Muscle of leg (tissue), 11 donors: ENCODE results near the gene FAM228B. TPM values are rescaled to one million over a fixed set of nuclear protein-coding genes. Genes with fewer than 3 reads are reported as not detected.

Experiments
- DNase-seq: peaks from one replicate; pipeline ENCODE4 v3.0.0; 2013
- H3K27ac ChIP-seq: one replicate; pipeline ENCODE4 v1.5.1; 2013; ENCODE audit warnings: mild to moderate bottlenecking, low read length, control low read depth
- H3K27me3 ChIP-seq: one replicate; pipeline ENCODE4 v1.6.1; 2013; ENCODE audit warnings: low read length; ENCODE audit not compliant: control insufficient read depth, insufficient read depth
- H3K36me3 ChIP-seq: one replicate; pipeline ENCODE4 v1.6.1; 2013; ENCODE audit warnings: low read length; ENCODE audit not compliant: control insufficient read depth, insufficient read depth
- H3K4me1 ChIP-seq: one replicate; pipeline ENCODE4 v1.6.1; 2013; ENCODE audit warnings: low read length; ENCODE audit not compliant: control insufficient read depth, insufficient read depth
- H3K4me3 ChIP-seq: one replicate; pipeline ENCODE4 v1.5.1; 2013; ENCODE audit warnings: low read length, control low read depth
- H3K9me3 ChIP-seq: replicated peaks from 2 replicates; pipeline ENCODE4 v1.6.1; 2013; ENCODE audit warnings: low read depth, low read length; ENCODE audit not compliant: control insufficient read depth
- WGBS: methylation state at CpG from one replicate; pipeline ENCODE4 v1.1.5; 2013; ENCODE audit warnings: missing lambda C conversion rate; ENCODE audit not compliant: insufficient coverage; 5-methylcytosine and 5-hydroxymethylcytosine counted together
- polyA plus RNA-seq, 8 donors: library from polyadenylated mRNA; unstranded; fragments of 120-200 nt; gene quantifications; one replicate each; pipeline versions ENCODE4 v1.2.1 to v1.2.3, GENCODE V29; 2013; ENCODE audit warnings: inconsistent platforms in 1 of 8, low replicate concordance in 1 of 8; ENCODE audit not compliant: insufficient read length in 8 of 8, insufficient read depth in 1 of 8
- total RNA-seq: library from RNA; stranded (reverse); fragments of 120-200 nt; gene quantifications from one replicate; pipeline ENCODE4 v1.2.4, GENCODE V29; 2013

Gene FAM228B
- total and polyA plus RNA-seq, 9 donors = 11.2 to 31.5 (median 15.3) TPM

GRCh38 chr2:24174851-24175277, 51.6 kb downstream of the FAM228B start, which contains the start of gene FAM228A:
Gene FAM228A, plus strand, starts transcription at chr2:24175053. Its CDS starts 428 bp downstream, at chr2:24175481.
- Histone ChIP-seq H3K36me3 (no peaks in the 10 kb centered on the region), H3K4me3 (no peak within 1 kb of the TSS), H3K27ac (no peak within 1 kb of the TSS), H3K27me3 (no peaks in the 10 kb centered on the region), H3K4me1 (no peaks in the 10 kb centered on the region), H3K9me3 (no peaks in the 10 kb centered on the region)
- no peak for DNase-seq
- WGBS = 39% methylated on average over 46 of the region's 46 CpGs

GRCh38 chr2:24175631-24176187, 52.4 kb downstream of the FAM228B start:
- no peaks in the 10 kb centered on the region for H3K27me3 ChIP-seq
- H3K9me3 ChIP-seq = no peaks in the 10 kb centered on the region
- no peaks in the 10 kb centered on the region for H3K36me3 ChIP-seq
- peak; percentile 15 for DNase-seq
- H3K27ac ChIP-seq = no peak overlapping the region
- no peaks in the 10 kb centered on the region for H3K4me1 ChIP-seq
- no peak overlapping the region for H3K4me3 ChIP-seq
- WGBS = 80% methylated on average over 13 of the region's 17 CpGs

- WGBS = no CpG with 5 or more reads among the region's 1 CpG
- H3K27ac ChIP-seq = no peak overlapping the region
- no peaks in the 10 kb centered on the region for H3K27me3 ChIP-seq
- no peak overlapping the region for H3K4me3 ChIP-seq
- H3K4me1 ChIP-seq = no peaks in the 10 kb centered on the region
- H3K36me3 ChIP-seq = no peaks in the 10 kb centered on the region
- H3K9me3 ChIP-seq = no peaks in the 10 kb centered on the region
- no peak for DNase-seq
These were observed 53.1 kb downstream of the FAM228B start for GRCh38 chr2:24176326-24176725.

- no peaks in the 10 kb centered on the region for H3K27me3 ChIP-seq
- no peaks in the 10 kb centered on the region for H3K36me3 ChIP-seq
- no peaks in the 10 kb centered on the region for H3K4me1 ChIP-seq
- H3K9me3 ChIP-seq = no peaks in the 10 kb centered on the region
- no peak overlapping the region for H3K4me3 ChIP-seq
- no peak overlapping the region for H3K27ac ChIP-seq
- DNase-seq = no peak
These were observed 56.4 kb downstream of the FAM228B start for GRCh38 chr2:24179683-24180082.

GRCh38 chr2:24181849-24182248, 58.6 kb downstream of the FAM228B start:
- no peak for DNase-seq
- H3K27ac ChIP-seq = no peak overlapping the region
- no peaks in the 10 kb centered on the region for H3K36me3 ChIP-seq
- peaks cover 3% of the 10 kb centered on the region for H3K9me3 ChIP-seq
- 49% methylated on average over 3 of the region's 6 CpGs for WGBS
- H3K4me1 ChIP-seq = no peaks in the 10 kb centered on the region
- no peaks in the 10 kb centered on the region for H3K27me3 ChIP-seq
- H3K4me3 ChIP-seq = no peak overlapping the region

- H3K36me3 ChIP-seq = no peaks in the 10 kb centered on the region
- H3K4me1 ChIP-seq = no peaks in the 10 kb centered on the region
These were observed 59.2 kb downstream of the FAM228B start for GRCh38 chr2:24182507-24182906.

GRCh38 chr2:24183366-24184069, 60.2 kb downstream of the FAM228B start:
- H3K27ac ChIP-seq = no peak overlapping the region
- no peaks in the 10 kb centered on the region for H3K36me3 ChIP-seq
- no peaks in the 10 kb centered on the region for H3K27me3 ChIP-seq
- WGBS = no CpG with 5 or more reads among the region's 6 CpGs
- DNase-seq = no peak
- H3K9me3 ChIP-seq = peaks cover 3% of the 10 kb centered on the region
- H3K4me1 ChIP-seq = no peaks in the 10 kb centered on the region
- H3K4me3 ChIP-seq = no peak overlapping the region

More at GRCh38 chr2:24182507-24182906, 59.2 kb downstream of the FAM228B start:
- H3K9me3 ChIP-seq = peaks cover 3% of the 10 kb centered on the region
- no peak overlapping the region for H3K27ac ChIP-seq
- H3K27me3 ChIP-seq = no peaks in the 10 kb centered on the region
- no peak overlapping the region for H3K4me3 ChIP-seq
- 94% methylated on average over 5 of the region's 7 CpGs for WGBS
- no peak for DNase-seq

- DNase-seq = no peak
- Histone ChIP-seq H3K9me3 (peaks cover 3% of the 10 kb centered on the region), H3K36me3 (no peaks in the 10 kb centered on the region), H3K27me3 (no peaks in the 10 kb centered on the region), H3K27ac (no peak overlapping the region), H3K4me3 (no peak overlapping the region), H3K4me1 (no peaks in the 10 kb centered on the region)
- 65% methylated on average over 10 of the region's 10 CpGs for WGBS
These were observed 66.3 kb downstream of the FAM228B start for GRCh38 chr2:24189551-24189950.

- WGBS = 83% methylated on average over 9 of the region's 9 CpGs
These were observed 67.2 kb downstream of the FAM228B start for GRCh38 chr2:24190503-24190902.

GRCh38 chr2:24191156-24191555, 67.9 kb downstream of the FAM228B start:
- no peak overlapping the region for H3K27ac ChIP-seq
- no peaks in the 10 kb centered on the region for H3K27me3 ChIP-seq
- no peak for DNase-seq
- H3K4me3 ChIP-seq = no peak overlapping the region
- H3K36me3 ChIP-seq = no peaks in the 10 kb centered on the region
- H3K9me3 ChIP-seq = no peaks in the 10 kb centered on the region
- no peaks in the 10 kb centered on the region for H3K4me1 ChIP-seq
- WGBS = 97% methylated on average over 5 of the region's 9 CpGs

More at GRCh38 chr2:24190503-24190902, 67.2 kb downstream of the FAM228B start:
- DNase-seq = no peak
- peaks cover 1% of the 10 kb centered on the region for H3K9me3 ChIP-seq
- no peaks in the 10 kb centered on the region for H3K36me3 ChIP-seq
- H3K4me1 ChIP-seq = no peaks in the 10 kb centered on the region
- H3K4me3 ChIP-seq = no peak overlapping the region
- H3K27ac ChIP-seq = no peak overlapping the region
- no peaks in the 10 kb centered on the region for H3K27me3 ChIP-seq
